WTC11 (cell line): ENCODE measurements around the gene ZNF576. TPM values are rescaled to one million over a fixed set of nuclear protein-coding genes. Genes with fewer than 3 reads are reported as not detected.
"Not testable (repeated sequence)": the region's sequence is repeated elsewhere in the genome, so short reads cannot be mapped to it uniquely, and the experiment has no call there.

Source experiments
- ATAC-seq: fragments of 200-7000 bp; cut with Tn5 transposase; 2 replicates; pipeline ENCODE4 v1.10.0; 2021; ENCODE audit warnings: mild to moderate bottlenecking, moderate library complexity
- CTCF ChIA-PET: fragments of 300-600 bp; sonication (Branson Sonifier 250); formaldehyde crosslinking; loops from one replicate; lab custom pipeline; 2021; ENCODE audit warnings: antibody characterized with exemption; lab: Charles Lee
- POLR2A ChIA-PET: fragments of 350-600 bp; sonication (Branson Sonifier 250); formaldehyde crosslinking; loops from one replicate; lab custom pipeline; 2021; ENCODE audit warnings: antibody characterized with exemption; lab: Charles Lee
- DNase-seq: peaks from one replicate; pipeline ENCODE4 v3.0.0; 2021; ENCODE audit warnings: low spot score
- H3K27ac Mint-ChIP-seq: 2 replicates; pipeline ENCODE4 v1.8.0; 2021; ENCODE audit warnings: mixed read lengths
- H3K27me3 Mint-ChIP-seq: 2 replicates; pipeline ENCODE4 v1.8.0; 2021; ENCODE audit warnings: low read depth, mild to moderate bottlenecking, moderate library complexity, mixed read lengths
- H3K36me3 Mint-ChIP-seq: 2 replicates; pipeline ENCODE4 v1.8.0; 2021; ENCODE audit warnings: mixed read lengths
- H3K4me1 Mint-ChIP-seq: 2 replicates; pipeline ENCODE4 v1.8.0; 2022; ENCODE audit warnings: mixed read lengths
- H3K4me3 Mint-ChIP-seq: 2 replicates; pipeline ENCODE4 v1.8.0; 2021; ENCODE audit warnings: mild to moderate bottlenecking, moderate library complexity, mixed read lengths
- H3K9me3 Mint-ChIP-seq: 2 replicates; pipeline ENCODE4 v1.8.0; 2021; ENCODE audit warnings: mixed read lengths
- CREB1 ChIP-seq: sonication (generic); formaldehyde crosslinking; IDR thresholded peaks from 2 replicates; pipeline ENCODE4 v1.8.0; 2023; ENCODE audit warnings: mild to moderate bottlenecking, missing genetic modification reagents
- ELF4 ChIP-seq: sonication (generic); formaldehyde crosslinking; IDR thresholded peaks from 2 replicates; pipeline ENCODE4 v1.8.1; 2022; ENCODE audit warnings: low read depth, mild to moderate bottlenecking, moderate library complexity, missing genetic modification reagents
- GABPB1 ChIP-seq: sonication (generic); formaldehyde crosslinking; IDR thresholded peaks from 2 replicates; pipeline ENCODE4 v1.8.1; 2023; ENCODE audit warnings: mild to moderate bottlenecking, missing genetic modification reagents
- NFE2L1 ChIP-seq: sonication (generic); formaldehyde crosslinking; IDR thresholded peaks from 2 replicates; pipeline ENCODE4 v1.8.1; 2023; ENCODE audit warnings: missing genetic modification reagents
- OVOL2 ChIP-seq: fragments of 250-450 bp; sonication (Bioruptor Pico); IDR thresholded peaks from 2 replicates; pipeline ENCODE4 v1.9.0; 2021; ENCODE audit warnings: mild to moderate bottlenecking, borderline replicate concordance
- SMAD3 ChIP-seq: sonication (generic); formaldehyde crosslinking; IDR thresholded peaks from 2 replicates; pipeline ENCODE4 v1.8.0; 2022; ENCODE audit warnings: missing genetic modification reagents, mild to moderate bottlenecking, borderline replicate concordance
- SP1 ChIP-seq: sonication (generic); formaldehyde crosslinking; conservative IDR thresholded peaks from 2 replicates; pipeline ENCODE4 v1.8.1; 2022; ENCODE audit warnings: missing genetic modification reagents
- TEAD4 ChIP-seq: sonication (generic); formaldehyde crosslinking; IDR thresholded peaks from 2 replicates; pipeline ENCODE4 v1.8.0; 2022; ENCODE audit warnings: mild to moderate bottlenecking, missing genetic modification reagents
- total RNA-seq: library from RNA; stranded (reverse); gene quantifications from 3 replicates; pipeline ENCODE4 v1.2.3, GENCODE V29; 2021
- TF ChIP-seq, protein P1 (sequence below): sonication (generic); formaldehyde crosslinking; IDR thresholded peaks from 2 replicates; pipeline ENCODE4 v1.8.0; 2022; ENCODE audit warnings: mild to moderate bottlenecking, missing genetic modification reagents
- TF ChIP-seq, protein P2 (sequence below): sonication (generic); formaldehyde crosslinking; IDR thresholded peaks from 2 replicates; pipeline ENCODE4 v1.8.1; 2022; ENCODE audit warnings: missing genetic modification reagents, borderline replicate concordance
- TF ChIP-seq, protein P3 (sequence below): sonication (generic); formaldehyde crosslinking; conservative IDR thresholded peaks from 2 replicates; pipeline ENCODE4 v1.8.1; 2023; ENCODE audit warnings: mild to moderate bottlenecking, low read depth, missing genetic modification reagents, moderate library complexity
- TF ChIP-seq, protein P4 (sequence below): sonication (generic); formaldehyde crosslinking; IDR thresholded peaks from 2 replicates; pipeline ENCODE4 v1.8.0; 2023; ENCODE audit warnings: missing genetic modification reagents, mild to moderate bottlenecking, borderline replicate concordance

Gene ZNF576
- total RNA-seq, 1 experiment from 2014 or later, result 15.9 TPM

DNA sequence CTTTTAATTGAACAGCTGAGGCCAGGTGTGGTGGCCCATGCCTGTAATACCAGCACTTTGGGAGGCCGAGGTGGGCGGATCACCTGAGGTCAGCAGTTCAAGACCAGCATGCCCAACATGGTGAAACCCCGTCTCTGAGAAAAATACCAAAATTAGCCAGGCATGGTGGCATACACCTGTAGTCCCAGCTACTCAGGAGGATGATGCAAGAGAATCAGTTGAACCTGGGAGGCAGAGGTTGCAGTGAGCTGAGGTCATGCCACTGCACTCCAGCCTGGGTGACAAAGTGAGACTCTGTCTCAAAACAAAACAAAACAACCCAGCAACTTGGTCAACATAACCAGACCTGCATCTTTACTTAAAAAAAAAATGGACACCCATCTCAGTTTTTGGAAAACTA lies 9.4 kb upstream of the ZNF576 start:
- CTCF ChIA-PET, result interaction anchor here (0.8 to 8.3 kb wide), 3 partner anchors 8 to 65 kb away, joined by 3 to 53 read pairs (median 3); partner anchors contain the start of genes IRGQ and ZNF576

DNA sequence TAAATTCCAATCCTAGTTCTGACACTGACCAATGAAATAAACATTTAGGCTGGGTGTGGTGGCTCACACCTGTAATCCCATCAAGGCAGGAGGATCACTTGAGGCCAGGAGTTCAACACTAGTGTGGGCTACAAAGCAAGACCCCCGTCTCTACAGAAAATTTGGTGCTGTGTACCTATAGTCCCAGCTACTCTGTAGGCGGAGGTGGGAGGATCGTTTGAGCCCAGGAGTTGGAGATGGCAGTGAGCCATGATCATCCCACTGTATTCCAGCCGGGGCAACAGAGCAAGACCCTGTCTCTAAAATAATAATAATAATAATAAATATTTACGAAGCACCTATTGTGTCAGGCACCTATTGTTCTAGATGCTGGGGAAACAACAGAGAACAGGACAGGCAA lies 7.1 kb upstream of the ZNF576 start:
- Mint-ChIP-seq H3K36me3 (peaks cover 23% of the 10 kb centered on the region), H3K4me3 (no peak overlapping the region), H3K27ac (no peak overlapping the region), H3K27me3 (no peaks in the 10 kb centered on the region), H3K4me1 (no peaks in the 10 kb centered on the region), H3K9me3 (no peaks in the 10 kb centered on the region)
- POLR2A ChIA-PET, result no interaction called here
- DNase-seq (no peak), ATAC-seq (no peak)
- CTCF ChIA-PET, result interaction anchor here (1.0 to 2.3 kb wide), 4 partner anchors 34 to 143 kb away, joined by 3 to 10 read pairs (median 4); no protein-coding TSS in a partner anchor
- TF ChIP-seq SP1 (CRISPR knock-in tag) (no peak), SMAD3 (no peak)

More for the DNA sequence above, 9.4 kb upstream of the ZNF576 start:
- H3K27me3 Mint-ChIP-seq, ATAC-seq, DNase-seq, H3K4me1 Mint-ChIP-seq, H3K4me3 Mint-ChIP-seq, H3K27ac Mint-ChIP-seq, POLR2A ChIA-PET, H3K9me3 Mint-ChIP-seq: not testable (repeated sequence)
- H3K36me3 Mint-ChIP-seq, result peaks cover 13% of the 10 kb centered on the region; the same call in 1 of the 2 replicates
- TF ChIP-seq GABPB1 (CRISPR knock-in tag), result 0 out of 2 replicates have a peak, but pooled peaks have one; percentile 20

DNA sequence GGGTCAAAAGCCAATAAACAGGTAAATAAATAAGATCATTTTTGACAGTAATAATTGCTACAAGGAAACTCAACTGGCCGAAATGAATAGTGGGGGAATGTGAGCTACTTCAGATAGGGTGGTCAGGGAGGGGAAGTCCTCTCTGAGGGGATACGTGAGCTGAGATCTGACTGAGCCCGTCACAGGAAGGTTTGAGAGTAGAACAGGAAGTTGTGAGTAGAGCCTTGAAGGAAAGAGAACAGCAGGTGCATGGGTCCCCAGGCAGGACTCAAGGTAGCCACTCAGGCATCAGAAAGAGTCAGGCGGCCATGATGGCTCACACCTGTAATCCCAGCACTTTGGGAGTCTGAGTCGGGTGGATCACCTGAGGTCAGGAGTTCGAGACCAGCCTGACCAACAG lies 6.7 kb upstream of the ZNF576 start:
- Mint-ChIP-seq H3K4me1 (no peaks in the 10 kb centered on the region), H3K27ac (no peak overlapping the region), H3K9me3 (no peaks in the 10 kb centered on the region), H3K27me3 (no peaks in the 10 kb centered on the region), H3K4me3 (no peak overlapping the region), H3K36me3 (peaks cover 23% of the 10 kb centered on the region)
- DNase-seq (no peak), ATAC-seq (no peak)
- TF ChIP-seq, protein P1, sequence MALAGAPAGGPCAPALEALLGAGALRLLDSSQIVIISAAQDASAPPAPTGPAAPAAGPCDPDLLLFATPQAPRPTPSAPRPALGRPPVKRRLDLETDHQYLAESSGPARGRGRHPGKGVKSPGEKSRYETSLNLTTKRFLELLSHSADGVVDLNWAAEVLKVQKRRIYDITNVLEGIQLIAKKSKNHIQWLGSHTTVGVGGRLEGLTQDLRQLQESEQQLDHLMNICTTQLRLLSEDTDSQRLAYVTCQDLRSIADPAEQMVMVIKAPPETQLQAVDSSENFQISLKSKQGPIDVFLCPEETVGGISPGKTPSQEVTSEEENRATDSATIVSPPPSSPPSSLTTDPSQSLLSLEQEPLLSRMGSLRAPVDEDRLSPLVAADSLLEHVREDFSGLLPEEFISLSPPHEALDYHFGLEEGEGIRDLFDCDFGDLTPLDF (CRISPR knock-in tag), result no peak
- TF ChIP-seq NFE2L1, result no peak
- no peak for TF ChIP-seq TEAD4
- no peak for TF ChIP-seq ELF4 (CRISPR knock-in tag)
- TF ChIP-seq CREB1 (CRISPR knock-in tag), result no peak
- TF ChIP-seq, protein P2, sequence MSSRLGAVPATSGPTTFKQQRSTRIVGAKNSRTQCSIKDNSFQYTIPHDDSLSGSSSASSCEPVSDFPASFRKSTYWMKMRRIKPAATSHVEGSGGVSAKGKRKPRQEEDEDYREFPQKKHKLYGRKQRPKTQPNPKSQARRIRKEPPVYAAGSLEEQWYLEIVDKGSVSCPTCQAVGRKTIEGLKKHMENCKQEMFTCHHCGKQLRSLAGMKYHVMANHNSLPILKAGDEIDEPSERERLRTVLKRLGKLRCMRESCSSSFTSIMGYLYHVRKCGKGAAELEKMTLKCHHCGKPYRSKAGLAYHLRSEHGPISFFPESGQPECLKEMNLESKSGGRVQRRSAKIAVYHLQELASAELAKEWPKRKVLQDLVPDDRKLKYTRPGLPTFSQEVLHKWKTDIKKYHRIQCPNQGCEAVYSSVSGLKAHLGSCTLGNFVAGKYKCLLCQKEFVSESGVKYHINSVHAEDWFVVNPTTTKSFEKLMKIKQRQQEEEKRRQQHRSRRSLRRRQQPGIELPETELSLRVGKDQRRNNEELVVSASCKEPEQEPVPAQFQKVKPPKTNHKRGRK (CRISPR knock-in tag), result no peak
- ChIA-PET CTCF (interaction anchor here (1.0 to 2.3 kb wide), 3 partner anchors 34 to 63 kb away, joined by 3 to 10 read pairs (median 6); no protein-coding TSS in a partner anchor), POLR2A (no interaction called here)

DNA sequence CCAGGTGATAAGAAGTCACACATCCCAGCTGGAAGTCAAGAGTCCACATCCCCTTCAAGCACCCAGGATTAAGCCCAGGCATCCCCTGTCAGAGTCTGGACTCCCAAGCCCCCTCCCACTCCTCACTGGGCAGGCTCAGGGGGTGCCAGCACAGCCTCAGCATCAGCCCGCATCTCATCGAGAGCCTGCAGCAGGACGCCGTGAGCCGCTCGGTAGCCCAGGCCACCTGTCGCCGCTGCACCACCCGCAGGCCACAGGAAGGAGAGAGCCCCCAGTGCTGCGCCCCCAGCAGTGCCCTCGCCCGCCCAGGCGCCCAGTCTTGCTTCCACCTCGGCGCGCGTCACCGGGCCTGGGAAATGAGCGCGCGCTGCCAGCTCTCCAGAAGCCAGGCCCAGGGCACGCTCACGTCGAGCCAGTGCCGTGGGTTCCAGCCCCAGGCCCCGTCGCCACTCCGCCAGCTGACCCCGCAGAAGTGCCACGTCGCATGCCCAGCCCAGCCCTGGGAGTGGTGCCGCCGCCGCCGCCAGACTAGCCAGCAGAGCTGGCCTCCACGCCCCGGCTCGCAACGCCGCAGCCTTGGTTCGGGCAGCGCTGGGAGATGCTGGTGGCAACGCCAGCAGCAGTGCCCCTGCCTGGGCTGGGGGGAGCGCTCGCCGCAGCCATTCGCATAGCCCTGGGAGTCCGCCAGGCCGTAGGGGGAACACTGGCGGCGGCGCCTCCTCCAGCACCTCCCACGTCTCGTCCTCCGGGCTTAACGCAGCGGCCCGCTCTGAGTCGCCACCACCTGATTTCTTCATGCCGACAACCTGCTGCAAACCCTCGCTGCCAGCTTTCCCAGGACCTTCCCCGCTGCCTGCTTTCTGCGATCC lies 4.3 kb upstream of the ZNF576 start:
- H3K4me1 Mint-ChIP-seq, result peaks cover 7% of the 10 kb centered on the region
- ChIA-PET CTCF (interaction anchor here (1.6 to 6.9 kb wide), 2 partner anchors 58 to 70 kb away, joined by 3 to 140 read pairs; partner anchors contain the start of gene ZNF575), POLR2A (no interaction called here)
- no peak overlapping the region for H3K4me3 Mint-ChIP-seq
- ATAC-seq, result no peak
- no peak for DNase-seq
- H3K27ac Mint-ChIP-seq, result no peak overlapping the region
- peaks cover 16% of the 10 kb centered on the region for H3K36me3 Mint-ChIP-seq
- H3K9me3 Mint-ChIP-seq, result no peaks in the 10 kb centered on the region
- H3K27me3 Mint-ChIP-seq, result no peaks in the 10 kb centered on the region
- TF ChIP-seq, protein P1 (CRISPR knock-in tag), result no peak
- TF ChIP-seq, protein P2 (CRISPR knock-in tag), result no peak
- TF ChIP-seq OVOL2, result no peak
- TF ChIP-seq, protein P3, sequence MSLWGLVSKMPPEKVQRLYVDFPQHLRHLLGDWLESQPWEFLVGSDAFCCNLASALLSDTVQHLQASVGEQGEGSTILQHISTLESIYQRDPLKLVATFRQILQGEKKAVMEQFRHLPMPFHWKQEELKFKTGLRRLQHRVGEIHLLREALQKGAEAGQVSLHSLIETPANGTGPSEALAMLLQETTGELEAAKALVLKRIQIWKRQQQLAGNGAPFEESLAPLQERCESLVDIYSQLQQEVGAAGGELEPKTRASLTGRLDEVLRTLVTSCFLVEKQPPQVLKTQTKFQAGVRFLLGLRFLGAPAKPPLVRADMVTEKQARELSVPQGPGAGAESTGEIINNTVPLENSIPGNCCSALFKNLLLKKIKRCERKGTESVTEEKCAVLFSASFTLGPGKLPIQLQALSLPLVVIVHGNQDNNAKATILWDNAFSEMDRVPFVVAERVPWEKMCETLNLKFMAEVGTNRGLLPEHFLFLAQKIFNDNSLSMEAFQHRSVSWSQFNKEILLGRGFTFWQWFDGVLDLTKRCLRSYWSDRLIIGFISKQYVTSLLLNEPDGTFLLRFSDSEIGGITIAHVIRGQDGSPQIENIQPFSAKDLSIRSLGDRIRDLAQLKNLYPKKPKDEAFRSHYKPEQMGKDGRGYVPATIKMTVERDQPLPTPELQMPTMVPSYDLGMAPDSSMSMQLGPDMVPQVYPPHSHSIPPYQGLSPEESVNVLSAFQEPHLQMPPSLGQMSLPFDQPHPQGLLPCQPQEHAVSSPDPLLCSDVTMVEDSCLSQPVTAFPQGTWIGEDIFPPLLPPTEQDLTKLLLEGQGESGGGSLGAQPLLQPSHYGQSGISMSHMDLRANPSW (CRISPR knock-in tag), result no peak
- TF ChIP-seq, protein P4, sequence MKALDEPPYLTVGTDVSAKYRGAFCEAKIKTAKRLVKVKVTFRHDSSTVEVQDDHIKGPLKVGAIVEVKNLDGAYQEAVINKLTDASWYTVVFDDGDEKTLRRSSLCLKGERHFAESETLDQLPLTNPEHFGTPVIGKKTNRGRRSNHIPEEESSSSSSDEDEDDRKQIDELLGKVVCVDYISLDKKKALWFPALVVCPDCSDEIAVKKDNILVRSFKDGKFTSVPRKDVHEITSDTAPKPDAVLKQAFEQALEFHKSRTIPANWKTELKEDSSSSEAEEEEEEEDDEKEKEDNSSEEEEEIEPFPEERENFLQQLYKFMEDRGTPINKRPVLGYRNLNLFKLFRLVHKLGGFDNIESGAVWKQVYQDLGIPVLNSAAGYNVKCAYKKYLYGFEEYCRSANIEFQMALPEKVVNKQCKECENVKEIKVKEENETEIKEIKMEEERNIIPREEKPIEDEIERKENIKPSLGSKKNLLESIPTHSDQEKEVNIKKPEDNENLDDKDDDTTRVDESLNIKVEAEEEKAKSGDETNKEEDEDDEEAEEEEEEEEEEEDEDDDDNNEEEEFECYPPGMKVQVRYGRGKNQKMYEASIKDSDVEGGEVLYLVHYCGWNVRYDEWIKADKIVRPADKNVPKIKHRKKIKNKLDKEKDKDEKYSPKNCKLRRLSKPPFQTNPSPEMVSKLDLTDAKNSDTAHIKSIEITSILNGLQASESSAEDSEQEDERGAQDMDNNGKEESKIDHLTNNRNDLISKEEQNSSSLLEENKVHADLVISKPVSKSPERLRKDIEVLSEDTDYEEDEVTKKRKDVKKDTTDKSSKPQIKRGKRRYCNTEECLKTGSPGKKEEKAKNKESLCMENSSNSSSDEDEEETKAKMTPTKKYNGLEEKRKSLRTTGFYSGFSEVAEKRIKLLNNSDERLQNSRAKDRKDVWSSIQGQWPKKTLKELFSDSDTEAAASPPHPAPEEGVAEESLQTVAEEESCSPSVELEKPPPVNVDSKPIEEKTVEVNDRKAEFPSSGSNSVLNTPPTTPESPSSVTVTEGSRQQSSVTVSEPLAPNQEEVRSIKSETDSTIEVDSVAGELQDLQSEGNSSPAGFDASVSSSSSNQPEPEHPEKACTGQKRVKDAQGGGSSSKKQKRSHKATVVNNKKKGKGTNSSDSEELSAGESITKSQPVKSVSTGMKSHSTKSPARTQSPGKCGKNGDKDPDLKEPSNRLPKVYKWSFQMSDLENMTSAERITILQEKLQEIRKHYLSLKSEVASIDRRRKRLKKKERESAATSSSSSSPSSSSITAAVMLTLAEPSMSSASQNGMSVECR (CRISPR knock-in tag), result no peak
